Measurements from ENCODE around the gene ATG16L2. TPM values are rescaled to one million over a fixed set of nuclear protein-coding genes. Genes with fewer than 3 reads are reported as not detected.
A peak's percentile ranks its signal among the peaks of the same experiment; 100 is the strongest.

ATG16L2 gene
- total and polyA plus RNA-seq, 4 donors = 4.7 to 17.8 (median 7.4) TPM

DNA sequence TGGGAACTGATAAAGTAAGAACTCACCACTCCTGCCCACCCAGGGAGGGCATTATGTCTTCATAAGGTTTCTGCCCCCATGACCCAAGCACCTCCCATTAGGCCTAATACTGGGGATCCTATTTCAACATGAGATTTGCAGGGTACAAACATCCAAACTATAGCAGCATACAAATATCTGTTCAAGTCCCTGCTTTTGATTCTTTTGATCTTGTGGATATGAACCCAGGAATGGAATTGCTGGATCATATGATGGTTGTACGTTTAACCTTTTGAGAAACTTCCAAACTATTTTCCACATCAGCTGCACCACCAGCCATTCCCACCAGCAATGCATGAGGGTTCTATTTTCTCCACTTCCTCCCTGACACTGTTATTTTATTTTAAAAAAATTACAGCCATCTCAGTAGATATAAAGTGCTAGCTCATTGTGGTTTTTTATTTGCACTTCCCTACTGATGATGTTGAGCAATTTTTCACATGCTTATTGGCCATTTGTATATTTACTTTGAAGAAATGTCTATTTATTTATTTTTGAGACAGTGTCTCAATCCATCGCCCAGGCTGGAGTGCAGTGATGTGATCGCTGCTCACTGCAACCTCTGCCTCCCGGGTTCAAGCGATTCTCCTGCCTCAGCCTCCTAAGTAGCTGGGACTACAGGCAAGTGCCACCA lies 7.1 kb upstream of the ATG16L2 start:
- 23% methylated on average over 5 of the region's 5 CpGs for WGBS
- Histone ChIP-seq H3K9me3 (ENCODE audit: control insufficient read depth in 4 of 4, low read length in 3 of 4) (no peaks in the 10 kb centered on the region), H3K4me3 (ENCODE audit: low read depth in 1 of 3, low read length in 3 of 3) (no peak overlapping the region), H3K27me3 (ENCODE audit: control insufficient read depth in 4 of 4, insufficient read depth in 4 of 4, low read length in 3 of 4) (no peaks in the 10 kb centered on the region), H3K36me3 (ENCODE audit: control insufficient read depth in 4 of 4, insufficient read depth in 3 of 4, low read depth in 1 of 4, low read length in 3 of 4) (no peaks in the 10 kb centered on the region), H3K9ac (ENCODE audit: low read depth in 1 of 2, low read length in 2 of 2) (no peak overlapping the region), H3K4me1 (ENCODE audit: control insufficient read depth in 4 of 4, insufficient read depth in 4 of 4, low read length in 3 of 4) (peaks cover 4 to 14% (median 6%) of the 10 kb centered on the region in 4 donors), H3K27ac (ENCODE audit: low read depth in 1 of 2, low read length in 2 of 2) (peak overlapping the region; percentile 66 to 78)
- no peak for TF ChIP-seq TAF1 (conservative IDR thresholded peaks at IDR 0.05)
- peak; percentile 62 for TF ChIP-seq SP1 (IDR thresholded peaks at IDR 0.05)
- peak; percentile 78 for TF ChIP-seq YY1 (IDR thresholded peaks at IDR 0.05)
- TF ChIP-seq FOXA2 (IDR thresholded peaks at IDR 0.05) = peak; percentile 92
- TF ChIP-seq NR2F2 (IDR thresholded peaks at IDR 0.05) = peak; percentile 14
- TF ChIP-seq RAD21 (IDR thresholded peaks at IDR 0.05) = peak; percentile 38 to 46
- TF ChIP-seq FOXA1 (IDR thresholded peaks at IDR 0.05) = peak; percentile 72
- TF ChIP-seq MAX (IDR thresholded peaks at IDR 0.05) = peak; percentile 65
- TF ChIP-seq HNF4A (conservative IDR thresholded peaks at IDR 0.05) = peak; percentile 60 to 65
- TF ChIP-seq CTCF (IDR thresholded peaks at IDR 0.05; ENCODE audit: low read depth, low read length, missing input control) = no peak
- TF ChIP-seq ZBTB33 (IDR thresholded peaks at IDR 0.05) = peak; percentile 65
- TF ChIP-seq, protein P1, sequence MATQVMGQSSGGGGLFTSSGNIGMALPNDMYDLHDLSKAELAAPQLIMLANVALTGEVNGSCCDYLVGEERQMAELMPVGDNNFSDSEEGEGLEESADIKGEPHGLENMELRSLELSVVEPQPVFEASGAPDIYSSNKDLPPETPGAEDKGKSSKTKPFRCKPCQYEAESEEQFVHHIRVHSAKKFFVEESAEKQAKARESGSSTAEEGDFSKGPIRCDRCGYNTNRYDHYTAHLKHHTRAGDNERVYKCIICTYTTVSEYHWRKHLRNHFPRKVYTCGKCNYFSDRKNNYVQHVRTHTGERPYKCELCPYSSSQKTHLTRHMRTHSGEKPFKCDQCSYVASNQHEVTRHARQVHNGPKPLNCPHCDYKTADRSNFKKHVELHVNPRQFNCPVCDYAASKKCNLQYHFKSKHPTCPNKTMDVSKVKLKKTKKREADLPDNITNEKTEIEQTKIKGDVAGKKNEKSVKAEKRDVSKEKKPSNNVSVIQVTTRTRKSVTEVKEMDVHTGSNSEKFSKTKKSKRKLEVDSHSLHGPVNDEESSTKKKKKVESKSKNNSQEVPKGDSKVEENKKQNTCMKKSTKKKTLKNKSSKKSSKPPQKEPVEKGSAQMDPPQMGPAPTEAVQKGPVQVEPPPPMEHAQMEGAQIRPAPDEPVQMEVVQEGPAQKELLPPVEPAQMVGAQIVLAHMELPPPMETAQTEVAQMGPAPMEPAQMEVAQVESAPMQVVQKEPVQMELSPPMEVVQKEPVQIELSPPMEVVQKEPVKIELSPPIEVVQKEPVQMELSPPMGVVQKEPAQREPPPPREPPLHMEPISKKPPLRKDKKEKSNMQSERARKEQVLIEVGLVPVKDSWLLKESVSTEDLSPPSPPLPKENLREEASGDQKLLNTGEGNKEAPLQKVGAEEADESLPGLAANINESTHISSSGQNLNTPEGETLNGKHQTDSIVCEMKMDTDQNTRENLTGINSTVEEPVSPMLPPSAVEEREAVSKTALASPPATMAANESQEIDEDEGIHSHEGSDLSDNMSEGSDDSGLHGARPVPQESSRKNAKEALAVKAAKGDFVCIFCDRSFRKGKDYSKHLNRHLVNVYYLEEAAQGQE (IDR thresholded peaks at IDR 0.05) = peak; percentile 43
- TF ChIP-seq RXRA (IDR thresholded peaks at IDR 0.05) = peak in 1 of 2 donors; percentile 82
- TF ChIP-seq JUND (IDR thresholded peaks at IDR 0.05) = peak in 1 of 2 donors; percentile 40
- TF ChIP-seq EGR1 (IDR thresholded peaks at IDR 0.05; ENCODE audit: low read depth in 2 of 2) = no peak
- no peak for DNase-seq (ENCODE audit: low spot score)

DNA sequence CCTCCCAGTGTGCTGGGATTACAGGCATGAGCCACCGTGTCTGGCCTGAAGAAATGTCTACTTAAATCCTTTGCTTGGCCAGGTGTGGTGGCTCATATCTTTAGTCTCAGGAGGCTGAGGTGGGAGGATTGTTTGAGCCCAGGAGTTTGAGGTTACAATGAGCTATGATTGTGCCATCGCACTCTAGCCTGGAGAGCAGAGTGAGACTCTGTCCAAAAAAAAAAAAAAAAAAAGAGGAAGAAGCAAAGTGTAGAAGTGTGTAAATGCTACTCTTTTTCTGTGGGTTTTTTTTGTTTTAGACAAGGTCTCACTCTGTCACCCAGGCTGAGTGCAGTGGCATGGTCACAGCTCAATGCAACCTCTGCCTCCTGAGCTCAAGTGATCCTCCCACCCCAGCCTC lies 6.4 kb upstream of the ATG16L2 start:
- no peak for DNase-seq (ENCODE audit: low spot score)
- TF ChIP-seq ZBTB33 (IDR thresholded peaks at IDR 0.05) = no peak
- no peak for TF ChIP-seq FOXA1 (IDR thresholded peaks at IDR 0.05)
- TF ChIP-seq EGR1 (IDR thresholded peaks at IDR 0.05; ENCODE audit: low read depth in 2 of 2) = no peak
- no peak for TF ChIP-seq RAD21 (IDR thresholded peaks at IDR 0.05)
- Histone ChIP-seq H3K27ac (ENCODE audit: low read depth in 1 of 2, low read length in 2 of 2) (peak overlapping the region; percentile 44 to 66), H3K9ac (ENCODE audit: low read depth in 1 of 2, low read length in 2 of 2) (no peak overlapping the region), H3K4me3 (ENCODE audit: low read depth in 1 of 3, low read length in 3 of 3) (no peak overlapping the region), H3K4me1 (ENCODE audit: control insufficient read depth in 4 of 4, insufficient read depth in 4 of 4, low read length in 3 of 4) (peaks cover 4 to 14% (median 9%) of the 10 kb centered on the region in 4 donors), H3K36me3 (ENCODE audit: control insufficient read depth in 4 of 4, insufficient read depth in 3 of 4, low read depth in 1 of 4, low read length in 3 of 4) (no peaks in the 10 kb centered on the region), H3K9me3 (ENCODE audit: control insufficient read depth in 4 of 4, low read length in 3 of 4) (no peaks in the 10 kb centered on the region), H3K27me3 (ENCODE audit: control insufficient read depth in 4 of 4, insufficient read depth in 4 of 4, low read length in 3 of 4) (no peaks in the 10 kb centered on the region)
- 62% methylated on average over 2 of the region's 2 CpGs for WGBS

Data from liver (tissue), 9 donors.